Neural cell (in vitro differentiated cells): ENCODE measurements around the gene ZNF688. TPM values are rescaled to one million over a fixed set of nuclear protein-coding genes. Genes with fewer than 3 reads are reported as not detected.
A peak's percentile ranks its signal among the peaks of the same experiment; 100 is the strongest.

ENCODE experiments used
- H2AFZ ChIP-seq: fragments of 200-600, 300-800 bp; sonication (generic), shearing (Covaris generic); 2 replicates; pipeline ENCODE4 v1.6.0; 2014; ENCODE audit warnings: low read depth, mild to moderate bottlenecking, antibody characterized with exemption, low read length, moderate library complexity
- H3F3A ChIP-seq: fragments of 200-600 bp; shearing (Covaris generic); 2 replicates; pipeline ENCODE4 v1.6.1; 2016; ENCODE audit warnings: mild to moderate bottlenecking, moderate library complexity, mixed read lengths, antibody characterized with exemption, low read length; ENCODE audit not compliant: insufficient read depth, poor library complexity, severe bottlenecking
- H3K27ac ChIP-seq: fragments of 200-600, 300-800 bp; sonication (generic), shearing (Covaris generic); 2 replicates; pipeline ENCODE4 v1.5.1; 2014; ENCODE audit warnings: mild to moderate bottlenecking, low read length, moderate library complexity
- H3K27me3 ChIP-seq: fragments of 300-800, 200-600 bp; sonication (generic), shearing (Covaris generic); 2 replicates; pipeline ENCODE4 v1.6.0; 2014; ENCODE audit warnings: mild to moderate bottlenecking, low read depth, low read length, moderate library complexity; ENCODE audit not compliant: insufficient read depth
- H3K36me3 ChIP-seq: fragments of 300-800, 200-600 bp; sonication (generic), shearing (Covaris generic); 2 replicates; pipeline ENCODE4 v1.5.1; 2014; ENCODE audit warnings: mild to moderate bottlenecking, antibody characterized with exemption, low read length, moderate library complexity; ENCODE audit not compliant: insufficient read depth
- H3K4me2 ChIP-seq: fragments of 300-800, 200-600 bp; sonication (generic), shearing (Covaris generic); 2 replicates; pipeline ENCODE4 v1.6.0; 2014; ENCODE audit warnings: mild to moderate bottlenecking, low read length
- H3K4me3 ChIP-seq: fragments of 300-800, 200-600 bp; sonication (generic), shearing (Covaris generic); 2 replicates; pipeline ENCODE4 v1.5.1; 2014; ENCODE audit warnings: mild to moderate bottlenecking, low read length, moderate library complexity
- H3K79me2 ChIP-seq: fragments of 200-600 bp; shearing (Covaris generic); replicated peaks from 2 replicates; pipeline ENCODE4 v1.6.0; 2014; ENCODE audit warnings: mild to moderate bottlenecking, low read length, moderate library complexity; ENCODE audit not compliant: insufficient read depth
- H3K9ac ChIP-seq: fragments of 300-800, 200-600 bp; sonication (generic), shearing (Covaris generic); 2 replicates; pipeline ENCODE4 v1.6.1; 2016; ENCODE audit warnings: mild to moderate bottlenecking, low read length, mixed read lengths
- H3K9me2 ChIP-seq: fragments of 200-600 bp; shearing (Covaris generic); 2 replicates; pipeline ENCODE4 v1.6.1; 2016; ENCODE audit warnings: mild to moderate bottlenecking, low read length, mixed read lengths; ENCODE audit not compliant: insufficient read depth
- H3K9me3 ChIP-seq: fragments of 200-600, 300-800 bp; sonication (generic), shearing (Covaris generic); 2 replicates; pipeline ENCODE4 v1.6.1; 2016; ENCODE audit warnings: mild to moderate bottlenecking, mixed run types, low read length, moderate library complexity, mixed read lengths
- H4K20me1 ChIP-seq: fragments of 200-600 bp; shearing (Covaris generic); 2 replicates; pipeline ENCODE4 v1.6.1; 2016; ENCODE audit warnings: mild to moderate bottlenecking, mixed run types; ENCODE audit not compliant: insufficient read depth
- CTCF ChIP-seq: fragments of 450-650 bp; IDR thresholded peaks from 2 replicates; pipeline ENCODE4 v1.5.1; 2014; ENCODE audit warnings: antibody characterized with exemption, mild to moderate bottlenecking, moderate library complexity; ENCODE audit not compliant: poor library complexity, severe bottlenecking
- EP300 ChIP-seq: fragments of 450-650 bp; conservative IDR thresholded peaks from 2 replicates; pipeline ENCODE4 v1.6.1; 2014; ENCODE audit warnings: antibody characterized with exemption, mild to moderate bottlenecking, moderate library complexity; ENCODE audit not compliant: poor library complexity, severe bottlenecking
- EZH2 ChIP-seq: fragments of 200-600, 300-800 bp; shearing (Covaris generic), sonication (generic); IDR thresholded peaks from 2 replicates; pipeline ENCODE4 v1.6.1; 2014; ENCODE audit warnings: antibody characterized with exemption, low read length, borderline replicate concordance, mild to moderate bottlenecking; ENCODE audit not compliant: insufficient read depth, poor library complexity, severe bottlenecking
- MXI1 ChIP-seq: fragments of 450-650 bp; conservative IDR thresholded peaks from 2 replicates; pipeline ENCODE4 v1.6.1; 2014; ENCODE audit warnings: antibody characterized with exemption, mild to moderate bottlenecking; ENCODE audit not compliant: poor library complexity, severe bottlenecking
- POLR2AphosphoS5 ChIP-seq: IDR thresholded peaks from 2 replicates; pipeline ENCODE4 v1.6.1; 2012
- RAD21 ChIP-seq: fragments of 450-650 bp; conservative IDR thresholded peaks from 2 replicates; pipeline ENCODE4 v1.6.1; 2014; ENCODE audit warnings: antibody characterized with exemption, mild to moderate bottlenecking, moderate library complexity
- REST ChIP-seq: IDR thresholded peaks from 2 replicates; pipeline ENCODE4 v1.6.1; 2012; ENCODE audit warnings: borderline replicate concordance
- SMC3 ChIP-seq: fragments of 450-650 bp; conservative IDR thresholded peaks from 2 replicates; pipeline ENCODE4 v1.6.1; 2014; ENCODE audit warnings: antibody characterized with exemption, mild to moderate bottlenecking, moderate library complexity; ENCODE audit not compliant: poor library complexity
- TAF1 ChIP-seq: IDR thresholded peaks from 2 replicates; pipeline ENCODE4 v1.6.1; 2012; ENCODE audit warnings: low read depth
- polyA plus RNA-seq: library from polyadenylated mRNA; depleted of rRNA; stranded (reverse); fragments of >200 nt; gene quantifications from 2 replicates; pipeline ENCODE4 v1.2.3, GENCODE V29; 2014

ZNF688 gene
- polyA plus RNA-seq, 1 donor from 2014 or later = 28.4 TPM

- peak within 1 kb of the TSS; percentile 78 for H3K4me3 ChIP-seq
- H3K79me2 ChIP-seq = peaks cover 11% of the 10 kb centered on the region
- no peaks in the 10 kb centered on the region for H3K27me3 ChIP-seq
- H3F3A ChIP-seq = peaks cover 6% of the 10 kb centered on the region
- H3K4me2 ChIP-seq = peak within 1 kb of the TSS; percentile 71
- peak within 1 kb of the TSS; percentile 86 for H3K9ac ChIP-seq
- no peaks in the 10 kb centered on the region for H3K9me2 ChIP-seq
- peak within 1 kb of the TSS; percentile 98 for H2AFZ ChIP-seq
- no peaks in the 10 kb centered on the region for H3K36me3 ChIP-seq
- H4K20me1 ChIP-seq = no peaks in the 10 kb centered on the region
- TF ChIP-seq POLR2AphosphoS5 (peak; percentile 89), RAD21 (no peak)
- H3K9me3 ChIP-seq = no peaks in the 10 kb centered on the region
- peak within 1 kb of the TSS; percentile 87 for H3K27ac ChIP-seq
These were observed 37.0 kb downstream of the ZNF688 start, which contains the start of gene ZNF747 for GRCh38 chr16:30534368-30535105. Gene ZNF747 (minus strand): TSS chr16:30534858. CDS start chr16:30534679, 179 bp downstream.

- H4K20me1 ChIP-seq = no peaks in the 10 kb centered on the region
- H3K27me3 ChIP-seq = no peaks in the 10 kb centered on the region
- TF ChIP-seq POLR2AphosphoS5 (no peak), SMC3 (no peak), TAF1 (no peak), REST (no peak), EP300 (no peak), CTCF (no peak), EZH2 (no peak), MXI1 (no peak), RAD21 (no peak)
- H3K9ac ChIP-seq = peak overlapping the region; percentile 86
- H3K9me2 ChIP-seq = no peaks in the 10 kb centered on the region
- peaks cover 6% of the 10 kb centered on the region for H3F3A ChIP-seq
- H3K79me2 ChIP-seq = peaks cover 11% of the 10 kb centered on the region
- peak overlapping the region; percentile 87 for H3K27ac ChIP-seq
- H2AFZ ChIP-seq = peak overlapping the region; percentile 98
- H3K4me2 ChIP-seq = no peak overlapping the region
- no peaks in the 10 kb centered on the region for H3K9me3 ChIP-seq
- peak overlapping the region; percentile 78 for H3K4me3 ChIP-seq
- H3K36me3 ChIP-seq = no peaks in the 10 kb centered on the region
These were observed 37.7 kb downstream of the ZNF688 start for GRCh38 chr16:30533748-30534367.
